Psoas muscle (tissue), 8 donors: ENCODE results near the gene CDRT15. TPM values are rescaled to one million over a fixed set of nuclear protein-coding genes. Genes with fewer than 3 reads are reported as not detected.

Experiments
- ATAC-seq, 4 donors: fragments of 200-7000 bp; cut with Tn5 transposase; one replicate each; pipeline ENCODE4 v1.9.1; 2020; ENCODE audit warnings: moderate library complexity in 3 of 4, mild to moderate bottlenecking in 2 of 4
- DNase-seq, 2 donors: peaks; one replicate each; pipeline ENCODE4 v3.0.0-alpha.2; 2020
- H3K27ac ChIP-seq: fragments of 200-600 bp; one replicate; pipeline ENCODE4 v1.8.0; 2022
- H3K27me3 ChIP-seq, 3 donors: fragments of 200-600 bp in 1 of 3; one replicate each; pipeline versions ENCODE4 v1.6.1 to v1.8.0; 2013 to 2022; ENCODE audit warnings: low read length in 2 of 3, mild to moderate bottlenecking in 2 of 3, moderate library complexity in 1 of 3; ENCODE audit not compliant: insufficient read depth in 3 of 3
- H3K36me3 ChIP-seq, 2 donors: fragments of 200-600 bp in 1 of 2; one replicate each; pipeline versions ENCODE4 v1.6.1 to v1.8.0; 2013 to 2022; ENCODE audit warnings: low read depth in 1 of 2, mild to moderate bottlenecking in 1 of 2, moderate library complexity in 1 of 2; ENCODE audit not compliant: insufficient read depth in 1 of 2
- H3K4me1 ChIP-seq: fragments of 200-600 bp; one replicate; pipeline ENCODE4 v1.8.0; 2022
- H3K4me3 ChIP-seq: fragments of 200-600 bp; one replicate; pipeline ENCODE4 v1.8.0; 2022; ENCODE audit warnings: mild to moderate bottlenecking
- H3K9me3 ChIP-seq: fragments of 200-600 bp; one replicate; pipeline ENCODE4 v1.8.0; 2022
- WGBS, 3 donors: extraction: QIAGEN DNeasy Blood & Tissue Kit; methylation state at CpG; one replicate each; pipeline versions ENCODE4 v1.1.6 to v1.1.7; 2013; 5-methylcytosine and 5-hydroxymethylcytosine counted together
- intact Hi-C, 2 donors: fragments of 100-400 bp; cut with DNase I; formaldehyde crosslinking; loops; one replicate each; pipeline versions ENCODE4 v1.11.0 to v1.14.2; 2022
- polyA plus RNA-seq, 3 donors: library from polyadenylated mRNA; stranded (reverse); fragments of 200-250 nt; gene quantifications; one replicate each; pipeline ENCODE4 v1.2.3, GENCODE V29; 2013
- total RNA-seq, 4 donors: library from RNA; stranded (reverse); fragmentation: NEBNext Ultra II Directional in 2 of 4; extraction: Animal tissue kit (Norgen Biotek cat#: 25700) in 2 of 4; gene quantifications; one replicate each; pipeline versions ENCODE4 v1.2.1 to v1.2.4, GENCODE V29; 2021 to 2023
- TF ChIP-seq, protein P1 (sequence below): fragments of 200-600 bp; IDR thresholded peaks from one replicate; pipeline ENCODE4 v1.8.0; 2022; ENCODE audit warnings: antibody characterized with exemption
- donor health status: healthy with polysubstance abuse.
- donor health status: DM: no; HTN: no; CAD: no; lungs with moderate emphysema.
- donor health status: Bipolar disorder and iron deficiency.
- donor health status: healthy.
- donor health status: DM: yes; HTN: yes; CAD: no.
- donor health status: DM: no; HTN: no; CAD: no.
- donor health status: DM: no; HTN: no; CAD: no.
- donor health status: DM: yes; HTN: yes; CAD: no.

CDRT15 gene
- total and polyA plus RNA-seq, 7 donors, result not detected

- no peak overlapping the region for H3K27ac ChIP-seq
- no peak overlapping the region for H3K4me3 ChIP-seq
- WGBS, 3 donors, result 89 to 95% (median 94%) methylated on average over 2 of the region's 2 CpGs
- ATAC-seq (no peak), DNase-seq (no peak)
- TF ChIP-seq, protein P1, sequence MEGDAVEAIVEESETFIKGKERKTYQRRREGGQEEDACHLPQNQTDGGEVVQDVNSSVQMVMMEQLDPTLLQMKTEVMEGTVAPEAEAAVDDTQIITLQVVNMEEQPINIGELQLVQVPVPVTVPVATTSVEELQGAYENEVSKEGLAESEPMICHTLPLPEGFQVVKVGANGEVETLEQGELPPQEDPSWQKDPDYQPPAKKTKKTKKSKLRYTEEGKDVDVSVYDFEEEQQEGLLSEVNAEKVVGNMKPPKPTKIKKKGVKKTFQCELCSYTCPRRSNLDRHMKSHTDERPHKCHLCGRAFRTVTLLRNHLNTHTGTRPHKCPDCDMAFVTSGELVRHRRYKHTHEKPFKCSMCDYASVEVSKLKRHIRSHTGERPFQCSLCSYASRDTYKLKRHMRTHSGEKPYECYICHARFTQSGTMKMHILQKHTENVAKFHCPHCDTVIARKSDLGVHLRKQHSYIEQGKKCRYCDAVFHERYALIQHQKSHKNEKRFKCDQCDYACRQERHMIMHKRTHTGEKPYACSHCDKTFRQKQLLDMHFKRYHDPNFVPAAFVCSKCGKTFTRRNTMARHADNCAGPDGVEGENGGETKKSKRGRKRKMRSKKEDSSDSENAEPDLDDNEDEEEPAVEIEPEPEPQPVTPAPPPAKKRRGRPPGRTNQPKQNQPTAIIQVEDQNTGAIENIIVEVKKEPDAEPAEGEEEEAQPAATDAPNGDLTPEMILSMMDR, result no peak
- intact Hi-C loops, result no loop called here
- H3K36me3 ChIP-seq, result peaks cover 0 to 12% of the 10 kb centered on the region in 2 donors
- no peaks in the 10 kb centered on the region for H3K27me3 ChIP-seq
- H3K9me3 ChIP-seq, result no peaks in the 10 kb centered on the region
- peaks cover 9% of the 10 kb centered on the region for H3K4me1 ChIP-seq
These were observed 32.1 kb downstream of the CDRT15 start for GRCh38 chr17:14204546-14204945.

DNA sequence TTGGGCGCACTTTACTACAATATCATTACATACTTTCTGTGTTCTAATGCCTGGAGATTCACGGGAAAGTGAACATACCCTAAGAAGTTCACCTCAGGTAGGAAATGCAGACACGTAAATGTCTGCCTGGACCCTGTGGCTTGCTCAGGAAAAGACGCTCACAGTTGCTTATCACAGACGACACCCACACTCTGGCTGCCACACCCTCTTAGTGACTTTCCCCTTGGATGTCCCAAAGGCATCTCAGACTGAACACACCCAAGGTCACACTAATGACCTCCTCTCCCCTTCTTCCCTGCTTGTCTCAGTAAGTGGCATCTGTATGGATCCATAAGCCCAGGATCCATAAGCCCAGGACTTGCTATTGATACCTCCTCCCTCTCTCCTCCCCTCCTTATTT lies 32.6 kb downstream of the CDRT15 start:
- no peak for ATAC-seq
- TF ChIP-seq, protein P1, result no peak
- WGBS, 3 donors, result 75 to 84% (median 82%) methylated on average over 5 of the region's 5 CpGs
- peaks cover 9% of the 10 kb centered on the region for H3K4me1 ChIP-seq
- no peak overlapping the region for H3K4me3 ChIP-seq
- H3K36me3 ChIP-seq, result peaks cover 0 to 12% of the 10 kb centered on the region in 2 donors
- DNase-seq, result no peak
- no peaks in the 10 kb centered on the region for H3K27me3 ChIP-seq
- intact Hi-C loops, result no loop called here
- H3K9me3 ChIP-seq, result no peaks in the 10 kb centered on the region
- H3K27ac ChIP-seq, result no peak overlapping the region

DNA sequence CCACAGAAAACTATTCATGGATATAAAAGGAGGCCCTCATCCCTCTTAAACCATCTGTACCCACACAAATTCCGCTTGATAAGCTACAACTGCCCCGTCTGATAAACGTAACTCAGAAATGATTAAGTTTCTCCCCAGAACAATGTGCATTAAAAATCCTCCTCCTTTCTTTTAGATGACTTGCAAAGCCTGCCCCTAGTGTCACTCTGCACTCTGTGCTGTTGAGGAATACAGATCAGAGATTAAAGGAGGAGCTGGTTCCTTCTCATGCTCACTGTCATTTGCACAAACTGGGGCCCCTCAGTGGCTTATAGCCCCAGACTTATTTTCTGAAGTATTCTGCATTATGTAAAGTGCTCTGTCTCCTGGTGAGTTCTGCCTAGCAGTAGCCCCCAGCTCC lies 33.3 kb downstream of the CDRT15 start:
- H3K4me3 ChIP-seq, result no peak overlapping the region
- ATAC-seq, result no peak
- peaks cover 0 to 12% of the 10 kb centered on the region in 2 donors for H3K36me3 ChIP-seq
- H3K4me1 ChIP-seq, result peaks cover 9% of the 10 kb centered on the region
- WGBS, 3 donors, result 90 to 94% (median 91%) methylated on average over 3 of the region's 3 CpGs
- DNase-seq, result no peak
- H3K9me3 ChIP-seq, result no peaks in the 10 kb centered on the region
- TF ChIP-seq, protein P1, result no peak
- H3K27ac ChIP-seq, result peak overlapping the region; percentile 50
- intact Hi-C loops, result no loop called here
- H3K27me3 ChIP-seq, result no peaks in the 10 kb centered on the region

DNA sequence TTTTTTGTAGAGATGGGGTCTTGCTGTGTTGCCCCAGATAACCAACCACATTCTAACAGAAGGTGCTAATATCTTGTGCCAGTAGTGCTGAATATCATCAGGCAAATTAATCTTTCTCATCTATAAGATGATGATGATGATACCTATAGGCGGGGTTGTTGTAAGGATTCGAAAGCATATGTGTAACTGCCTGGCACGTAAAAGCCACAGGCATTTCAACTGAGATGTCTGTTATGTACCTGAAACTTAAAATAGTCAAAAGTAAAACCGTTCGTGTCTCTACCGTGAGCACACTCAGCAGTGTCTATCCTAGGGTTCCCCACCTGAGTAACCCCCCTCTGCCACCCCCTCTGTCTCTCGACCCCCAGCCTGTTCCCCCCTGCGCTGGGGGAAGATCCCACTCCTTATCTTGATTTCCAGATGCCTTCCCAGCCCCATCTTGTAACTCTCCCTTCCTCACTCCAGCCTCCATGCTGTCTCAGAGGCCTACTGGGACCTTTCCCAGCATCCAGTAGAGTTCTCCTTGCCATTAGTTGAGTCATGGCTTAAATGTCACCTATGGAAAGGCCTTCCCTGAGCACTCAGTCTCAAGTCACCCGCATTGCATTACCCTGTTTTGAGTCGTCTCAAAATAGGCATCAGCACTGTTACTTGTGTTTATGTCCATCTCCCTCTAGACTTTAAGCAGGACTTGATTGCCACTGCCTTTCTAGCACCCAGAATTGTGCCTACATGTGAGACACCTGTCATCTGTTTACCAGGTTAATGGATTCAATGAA lies 34.1 kb downstream of the CDRT15 start:
- 89 to 93% (median 93%) methylated on average over 10 of the region's 10 CpGs for WGBS, 3 donors
- peak overlapping the region; percentile 50 for H3K27ac ChIP-seq
- H3K27me3 ChIP-seq, result no peaks in the 10 kb centered on the region
- intact Hi-C loops, result no loop called here
- H3K4me3 ChIP-seq, result no peak overlapping the region
- no peaks in the 10 kb centered on the region for H3K9me3 ChIP-seq
- ATAC-seq, result peak in 3 of 4 donors; percentile 19 to 52 (median 28)
- TF ChIP-seq, protein P1, result no peak
- DNase-seq, result no peak
- H3K4me1 ChIP-seq, result peaks cover 9% of the 10 kb centered on the region
- H3K36me3 ChIP-seq, result peaks cover 0 to 8% of the 10 kb centered on the region in 2 donors
